ENCODE measurements around the gene MSI2. TPM values are rescaled to one million over a fixed set of nuclear protein-coding genes. Genes with fewer than 3 reads are reported as not detected.

The MSI2 gene
- total RNA-seq, 2 donors from 2014 or later, result 30.1 to 41.1 TPM

DNA sequence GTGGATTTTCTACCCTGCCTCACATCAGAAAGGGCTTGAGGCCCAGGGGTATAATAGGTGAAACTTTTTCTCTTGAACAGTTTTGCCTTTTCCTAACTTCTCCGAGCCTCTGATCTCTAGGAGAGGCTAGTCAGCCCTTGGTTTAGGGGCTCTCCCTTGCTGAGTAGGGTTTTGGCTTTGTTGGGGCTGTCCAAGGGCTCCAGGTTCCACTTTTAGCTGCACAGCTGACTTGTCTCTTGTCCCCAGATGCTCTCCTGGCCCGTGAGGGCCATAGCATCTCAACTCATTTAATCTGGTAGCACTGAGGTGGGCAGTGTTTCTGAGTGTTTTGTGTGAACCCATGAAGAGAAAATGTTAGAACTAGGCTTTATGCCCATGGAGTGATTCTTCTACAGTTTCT, 103.9 kb downstream of the MSI2 start:
- Histone ChIP-seq H3K36me3 (no peaks in the 10 kb centered on the region), H3K27ac (no peak overlapping the region), H3K27me3 (no peaks in the 10 kb centered on the region), H3K9me3 (no peaks in the 10 kb centered on the region), H3K4me1 (peaks cover 0 to 46% of the 10 kb centered on the region in 2 donors), H3K4me3 (no peak overlapping the region)
- DNase-seq (ENCODE audit: low spot score), result no peak
- TF ChIP-seq, protein P1, sequence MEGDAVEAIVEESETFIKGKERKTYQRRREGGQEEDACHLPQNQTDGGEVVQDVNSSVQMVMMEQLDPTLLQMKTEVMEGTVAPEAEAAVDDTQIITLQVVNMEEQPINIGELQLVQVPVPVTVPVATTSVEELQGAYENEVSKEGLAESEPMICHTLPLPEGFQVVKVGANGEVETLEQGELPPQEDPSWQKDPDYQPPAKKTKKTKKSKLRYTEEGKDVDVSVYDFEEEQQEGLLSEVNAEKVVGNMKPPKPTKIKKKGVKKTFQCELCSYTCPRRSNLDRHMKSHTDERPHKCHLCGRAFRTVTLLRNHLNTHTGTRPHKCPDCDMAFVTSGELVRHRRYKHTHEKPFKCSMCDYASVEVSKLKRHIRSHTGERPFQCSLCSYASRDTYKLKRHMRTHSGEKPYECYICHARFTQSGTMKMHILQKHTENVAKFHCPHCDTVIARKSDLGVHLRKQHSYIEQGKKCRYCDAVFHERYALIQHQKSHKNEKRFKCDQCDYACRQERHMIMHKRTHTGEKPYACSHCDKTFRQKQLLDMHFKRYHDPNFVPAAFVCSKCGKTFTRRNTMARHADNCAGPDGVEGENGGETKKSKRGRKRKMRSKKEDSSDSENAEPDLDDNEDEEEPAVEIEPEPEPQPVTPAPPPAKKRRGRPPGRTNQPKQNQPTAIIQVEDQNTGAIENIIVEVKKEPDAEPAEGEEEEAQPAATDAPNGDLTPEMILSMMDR (IDR thresholded peaks at IDR 0.05), result no peak

DNA sequence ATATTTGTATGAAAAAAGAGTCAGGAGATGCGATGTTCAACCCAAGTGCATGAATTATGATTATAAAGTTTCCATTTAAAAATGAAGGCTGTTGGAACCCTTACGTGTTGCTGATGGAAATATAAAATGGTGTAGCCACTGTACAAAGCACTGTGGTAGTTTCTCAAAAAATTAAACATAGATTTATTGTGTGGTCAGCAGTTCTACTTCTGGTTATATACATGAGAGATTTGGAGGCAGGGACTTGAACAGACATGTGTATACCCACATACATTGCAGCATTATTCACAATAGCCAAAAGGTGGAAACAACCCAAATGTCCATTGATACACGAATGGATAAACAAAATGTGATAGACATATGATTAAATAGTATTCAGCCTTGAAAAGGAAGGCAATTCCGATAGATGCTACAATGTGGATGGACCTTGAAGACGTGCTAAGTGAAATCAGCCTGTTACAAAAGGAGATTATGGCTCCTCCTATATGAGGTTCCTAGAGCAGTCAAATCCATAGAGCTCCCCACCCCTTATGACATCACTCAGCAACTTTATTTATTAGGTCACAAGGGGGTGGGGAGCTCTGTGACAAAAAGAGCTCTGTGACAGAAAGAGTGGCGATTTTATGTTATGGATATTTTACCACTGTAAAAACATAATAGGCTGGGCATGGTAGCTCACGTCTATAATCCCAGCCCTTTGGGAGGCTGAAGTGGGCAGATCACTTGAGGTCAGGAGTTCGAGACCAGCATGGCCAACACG, 106.7 kb downstream of the MSI2 start:
- H3K36me3 ChIP-seq, result no peaks in the 10 kb centered on the region
- H3K27ac ChIP-seq, result no peak overlapping the region
- H3K27me3 ChIP-seq, result no peaks in the 10 kb centered on the region
- DNase-seq (ENCODE audit: low spot score), result no peak
- TF ChIP-seq, protein P1 (IDR thresholded peaks at IDR 0.05), result no peak
- H3K4me3 ChIP-seq, result no peak overlapping the region
- H3K9me3 ChIP-seq, result no peaks in the 10 kb centered on the region
- H3K4me1 ChIP-seq, result peaks cover 0 to 46% of the 10 kb centered on the region in 2 donors

DNA sequence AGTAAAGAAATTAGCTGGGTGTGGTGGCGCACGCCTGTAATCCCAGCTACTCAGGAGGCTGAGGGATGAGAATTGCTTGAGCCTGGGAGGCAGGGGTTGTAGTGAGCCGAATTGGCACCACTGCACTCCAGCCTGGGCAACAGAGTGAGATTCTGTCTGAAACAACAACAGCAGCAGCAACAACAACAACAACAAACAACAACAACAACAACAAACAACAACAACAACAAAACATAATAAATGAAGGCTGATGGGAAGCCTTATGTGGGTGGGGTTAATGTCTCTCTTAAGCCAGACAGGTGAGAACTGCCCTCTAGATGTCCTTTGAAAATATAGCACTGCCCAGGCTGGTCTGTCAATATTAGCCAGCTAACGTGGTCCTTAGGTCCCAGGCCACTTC, 107.3 kb downstream of the MSI2 start:
- Histone ChIP-seq H3K9me3 (no peaks in the 10 kb centered on the region), H3K36me3 (no peaks in the 10 kb centered on the region), H3K27me3 (no peaks in the 10 kb centered on the region), H3K27ac (no peak overlapping the region), H3K4me1 (peaks cover 0 to 47% of the 10 kb centered on the region in 2 donors), H3K4me3 (no peak overlapping the region)
- DNase-seq (ENCODE audit: low spot score), result no peak
- TF ChIP-seq, protein P1 (IDR thresholded peaks at IDR 0.05), result no peak

DNA sequence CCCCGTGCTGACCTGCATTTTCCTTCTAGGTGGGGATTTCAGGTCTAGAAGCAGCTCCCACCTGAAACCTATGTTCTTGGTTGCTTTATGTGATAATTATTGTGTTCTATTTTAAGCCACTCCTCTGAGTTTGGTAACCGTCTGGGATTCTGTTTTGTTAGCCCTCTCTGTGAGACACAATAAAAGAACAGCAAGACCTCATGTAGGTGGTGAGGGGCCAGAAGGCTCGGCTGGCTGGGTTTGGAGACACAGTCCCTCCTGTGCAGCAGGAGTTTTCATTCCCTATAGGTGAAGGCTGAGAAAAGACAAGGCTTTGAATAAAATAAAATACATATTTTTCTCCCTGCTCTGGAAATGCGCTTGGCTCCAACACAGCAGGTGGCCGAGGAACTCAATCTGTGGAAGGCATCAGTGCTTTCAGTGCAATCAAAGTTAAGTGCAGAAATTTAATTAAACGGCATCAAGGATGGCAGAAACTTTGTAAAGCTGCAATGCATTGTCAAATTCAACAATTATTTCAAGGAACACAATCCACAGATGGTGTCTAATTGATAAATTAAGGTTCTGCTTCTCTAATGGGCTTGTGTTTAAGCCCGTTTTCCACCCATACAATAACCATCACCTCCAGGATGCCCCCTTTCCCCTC, 107.8 kb downstream of the MSI2 start:
- H3K27me3 ChIP-seq, result no peaks in the 10 kb centered on the region
- H3K4me3 ChIP-seq, result no peak overlapping the region
- TF ChIP-seq, protein P1 (IDR thresholded peaks at IDR 0.05), result no peak
- no peak overlapping the region for H3K27ac ChIP-seq
- H3K4me1 ChIP-seq, result peaks cover 0 to 51% of the 10 kb centered on the region in 2 donors
- H3K9me3 ChIP-seq, result no peaks in the 10 kb centered on the region
- DNase-seq (ENCODE audit: low spot score), result no peak
- no peaks in the 10 kb centered on the region for H3K36me3 ChIP-seq

DNA sequence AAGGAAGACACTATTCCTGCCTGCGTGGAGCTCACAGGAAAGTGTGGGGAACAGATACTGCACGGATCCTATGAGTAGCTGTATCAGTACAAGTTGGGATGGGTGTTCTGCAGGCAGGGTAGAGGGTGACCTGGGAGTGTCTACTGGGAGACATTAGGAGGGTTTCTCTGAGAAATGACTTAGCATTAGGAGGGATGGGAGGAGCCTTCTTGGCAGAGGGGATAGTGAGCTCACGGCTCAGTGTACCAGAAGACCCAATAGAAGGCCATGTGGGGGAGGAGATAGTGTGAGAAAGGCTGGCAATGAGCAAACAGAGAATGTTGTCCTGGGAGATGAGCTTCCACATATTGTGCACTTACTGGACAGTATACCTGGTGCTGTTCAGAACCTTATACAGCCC, 109.1 kb downstream of the MSI2 start:
- DNase-seq (ENCODE audit: low spot score), result no peak
- Histone ChIP-seq H3K36me3 (no peaks in the 10 kb centered on the region), H3K27me3 (no peaks in the 10 kb centered on the region), H3K4me3 (no peak overlapping the region), H3K27ac (no peak overlapping the region), H3K4me1 (peaks cover 0 to 63% of the 10 kb centered on the region in 2 donors), H3K9me3 (no peaks in the 10 kb centered on the region)
- TF ChIP-seq, protein P1 (IDR thresholded peaks at IDR 0.05), result no peak

Data from right atrium auricular region (tissue), 2 donors.